RPMI7951 (cell line): ENCODE results near the gene PPM1F. TPM values are rescaled to one million over a fixed set of nuclear protein-coding genes. Genes with fewer than 3 reads are reported as not detected.
"Not testable (repeated sequence)": the region's sequence is repeated elsewhere in the genome, so short reads cannot be mapped to it uniquely, and the experiment has no call there.

Experiments used
- DNase-seq: peaks from one replicate; pipeline ENCODE4 v3.0.0-alpha.2; 2012; ENCODE audit warnings: low read depth
- total RNA-seq: library from RNA; depleted of rRNA; stranded (reverse); fragments of >200 nt; shearing (Covaris generic); gene quantifications from 2 replicates; pipeline ENCODE4 v1.2.3, GENCODE V29; 2014

The PPM1F gene
- total RNA-seq, 1 experiment from 2014 or later, result 13.5 TPM

DNA sequence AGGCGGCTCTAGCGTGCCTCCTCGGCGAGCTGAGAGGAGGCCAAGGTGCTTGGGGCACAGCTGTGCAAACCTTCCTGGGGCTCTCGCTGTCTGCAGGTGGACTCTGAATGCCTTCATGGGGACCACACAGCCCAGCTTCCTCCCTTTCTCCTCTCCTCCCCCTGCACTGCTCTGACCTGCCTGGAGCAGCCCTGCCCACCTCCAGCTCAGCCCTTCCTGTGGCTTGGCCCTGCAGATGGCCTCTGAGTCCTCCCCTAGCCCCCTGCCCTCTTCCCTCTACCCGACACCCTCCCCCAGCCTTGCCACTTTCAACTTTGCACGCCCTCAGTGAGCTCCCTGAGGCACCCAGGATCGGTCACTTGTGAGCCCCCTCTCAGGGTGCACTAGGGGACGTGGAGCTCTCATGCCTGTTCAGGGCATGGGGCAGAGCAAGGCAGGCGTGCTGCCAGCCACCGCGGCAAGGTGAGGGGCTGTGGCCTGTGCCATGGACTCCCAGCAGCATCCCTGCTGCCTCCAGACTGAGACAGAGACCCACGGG lies 31.4 kb downstream of the PPM1F start:
- DNase-seq, result no peak

DNA sequence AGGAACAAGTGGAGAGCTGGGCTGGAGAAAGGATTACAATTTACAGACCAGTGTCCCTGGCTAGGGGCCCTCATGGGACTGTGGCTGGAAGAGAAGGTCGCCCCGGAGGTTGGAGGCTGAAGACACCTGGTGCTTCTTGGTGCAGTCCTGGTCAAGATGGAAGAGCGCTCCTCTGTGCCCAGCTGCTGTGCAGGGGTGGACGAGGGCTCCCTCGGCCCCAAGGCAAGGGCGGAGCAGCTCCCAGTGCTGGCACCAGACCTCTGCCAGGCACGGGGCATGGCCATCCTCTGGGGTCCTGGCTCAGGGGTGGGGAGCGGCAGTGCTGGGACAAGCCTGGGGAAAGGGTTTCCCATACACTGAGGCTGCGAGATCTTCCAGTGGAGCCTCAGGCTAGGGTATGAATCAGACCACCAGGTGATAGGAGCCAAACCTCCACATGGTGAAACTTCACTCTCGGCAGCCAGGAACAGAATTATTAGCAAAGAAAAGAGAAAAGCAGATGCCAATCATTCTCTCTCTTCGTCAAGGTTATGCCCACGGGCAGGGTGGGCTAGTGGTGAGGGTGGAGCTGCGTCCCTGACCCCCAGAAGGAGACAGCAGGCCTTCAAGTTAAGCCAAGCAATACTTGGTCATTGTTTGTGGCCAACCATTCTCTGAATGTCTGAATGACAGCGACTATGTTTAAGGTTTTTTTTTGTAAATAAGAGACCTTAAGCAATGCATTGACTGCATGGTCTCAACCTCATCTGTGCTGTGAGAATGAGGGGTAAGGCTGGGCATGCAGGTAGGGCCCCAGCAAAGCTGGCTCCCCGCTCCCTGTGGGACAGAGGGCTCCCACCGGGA lies 32.1 kb downstream of the PPM1F start:
- no peak for DNase-seq

DNA sequence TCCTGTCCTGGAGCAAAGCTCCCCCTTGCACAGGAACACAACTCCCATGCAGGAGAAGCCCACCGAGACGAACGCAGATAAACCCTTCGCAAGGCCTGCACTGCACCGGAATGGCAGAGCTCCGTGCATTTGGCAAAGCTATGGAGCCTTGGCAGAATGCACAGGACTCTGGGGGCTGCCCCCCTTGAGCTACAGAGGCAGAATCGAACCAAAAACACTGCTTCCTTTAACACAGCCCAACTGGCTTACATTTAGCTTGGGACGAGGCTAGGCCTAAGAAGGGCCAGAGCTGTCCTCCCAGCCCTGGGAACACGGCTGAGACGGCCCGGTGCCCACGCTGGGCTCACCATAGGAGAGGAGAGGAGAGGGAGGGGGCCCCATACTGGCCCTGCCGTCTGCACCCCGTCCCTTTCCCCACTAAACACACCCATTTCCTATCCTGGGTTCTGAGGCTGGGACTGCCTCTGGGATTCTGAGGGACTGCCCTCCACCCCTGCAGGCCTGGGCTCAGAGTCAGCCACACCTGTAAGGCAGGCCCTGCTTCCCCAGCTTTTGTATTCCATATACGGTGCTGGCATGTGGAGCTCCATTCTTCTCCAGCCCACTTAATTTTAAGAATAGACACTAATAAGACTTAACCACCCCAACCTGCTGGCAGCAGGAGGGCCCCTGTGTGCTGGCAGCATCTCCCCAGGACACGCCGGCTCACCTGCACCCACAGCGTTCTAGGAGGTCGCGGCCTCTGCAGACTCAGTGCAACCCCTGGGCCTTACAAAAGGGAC lies 32.9 kb downstream of the PPM1F start:
- no peak for DNase-seq

DNA sequence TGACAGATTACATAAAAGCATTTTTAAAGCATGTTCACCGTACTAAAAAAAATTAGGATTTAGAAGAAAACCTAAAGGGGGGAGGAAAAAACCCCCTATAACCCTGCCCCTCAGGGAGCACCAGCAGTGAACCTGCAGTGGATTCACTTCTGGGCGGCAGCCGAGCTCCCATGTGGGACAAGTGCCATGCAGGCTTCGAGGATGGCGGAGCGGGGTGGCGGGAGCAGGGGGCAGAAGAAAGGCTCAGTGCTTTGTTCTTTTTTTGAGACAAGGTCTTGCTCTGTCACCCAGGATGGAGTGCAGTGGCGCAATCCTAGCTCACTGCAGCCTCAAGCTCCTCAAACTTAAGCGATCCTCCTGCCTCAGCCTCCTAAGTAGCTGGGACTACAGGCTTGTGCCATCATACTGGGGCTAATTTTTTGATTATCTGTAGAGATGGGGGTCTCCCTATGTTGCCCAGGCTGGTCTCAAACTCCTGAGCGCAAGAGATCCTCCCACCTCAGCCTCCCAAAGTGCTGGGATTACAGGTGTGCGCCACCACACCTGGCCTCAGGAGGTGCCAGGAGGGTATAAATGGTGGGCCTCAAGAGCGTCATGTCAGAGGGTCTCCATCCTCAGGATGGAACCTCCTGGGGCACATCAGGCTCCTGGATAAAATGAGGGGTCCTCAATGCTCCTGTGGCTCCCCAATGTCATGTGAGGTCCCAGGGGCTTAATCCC lies 34.0 kb downstream of the PPM1F start:
- no peak for DNase-seq

DNA sequence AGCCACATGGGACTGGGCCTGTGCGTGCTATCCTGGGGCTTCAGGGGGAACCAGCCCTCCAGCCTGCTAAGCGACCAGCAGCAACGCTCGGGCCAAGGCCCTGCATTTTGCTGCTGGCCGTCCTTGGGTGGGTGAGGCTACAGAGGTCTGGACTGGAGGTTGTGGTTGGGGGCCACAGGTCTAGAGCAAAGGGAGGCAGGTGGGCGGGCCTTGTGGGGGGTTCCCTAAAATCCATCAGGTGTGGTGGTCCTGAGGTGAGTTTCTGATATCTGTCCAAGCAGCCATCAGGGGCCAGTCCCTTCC lies 34.7 kb downstream of the PPM1F start:
- DNase-seq, result no peak

DNA sequence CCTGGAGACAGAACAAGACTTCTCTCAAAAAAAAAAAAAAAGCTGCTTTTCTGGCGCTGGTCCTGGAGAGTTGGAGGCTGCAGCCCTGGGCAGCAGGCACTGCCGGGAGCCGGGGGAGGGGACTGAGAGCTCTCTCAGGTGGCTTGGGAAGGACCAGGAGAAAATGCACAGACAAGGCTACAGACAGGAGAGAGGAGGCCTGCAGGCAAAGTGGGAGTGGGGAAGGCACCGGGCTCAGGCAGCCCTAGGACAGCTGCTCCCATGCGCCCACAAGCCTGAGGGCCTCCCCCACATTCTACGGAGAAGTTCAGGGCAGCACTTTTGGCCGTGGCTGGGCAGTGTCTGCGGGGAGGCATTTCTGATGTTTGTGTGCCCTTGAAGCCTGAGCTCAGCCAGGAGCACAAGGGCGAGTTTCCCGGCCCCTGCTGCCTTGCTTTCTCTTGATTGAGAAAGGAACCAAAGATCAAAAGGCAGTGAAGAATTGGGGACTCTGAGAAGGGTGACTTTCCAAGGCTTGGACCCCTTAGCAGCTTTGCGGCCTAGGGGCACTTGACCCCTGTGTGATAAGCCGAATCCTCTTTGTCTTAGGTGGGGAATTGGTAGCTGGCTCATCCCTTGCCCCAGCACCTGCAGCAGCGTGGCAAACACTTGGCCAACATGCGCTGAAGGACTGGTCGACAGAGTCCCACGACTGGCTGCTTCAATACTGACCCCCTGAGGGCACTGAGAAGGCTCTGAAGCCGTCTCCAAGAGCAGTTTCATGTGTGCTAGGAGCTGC lies 35.3 kb downstream of the PPM1F start:
- no peak for DNase-seq

DNA sequence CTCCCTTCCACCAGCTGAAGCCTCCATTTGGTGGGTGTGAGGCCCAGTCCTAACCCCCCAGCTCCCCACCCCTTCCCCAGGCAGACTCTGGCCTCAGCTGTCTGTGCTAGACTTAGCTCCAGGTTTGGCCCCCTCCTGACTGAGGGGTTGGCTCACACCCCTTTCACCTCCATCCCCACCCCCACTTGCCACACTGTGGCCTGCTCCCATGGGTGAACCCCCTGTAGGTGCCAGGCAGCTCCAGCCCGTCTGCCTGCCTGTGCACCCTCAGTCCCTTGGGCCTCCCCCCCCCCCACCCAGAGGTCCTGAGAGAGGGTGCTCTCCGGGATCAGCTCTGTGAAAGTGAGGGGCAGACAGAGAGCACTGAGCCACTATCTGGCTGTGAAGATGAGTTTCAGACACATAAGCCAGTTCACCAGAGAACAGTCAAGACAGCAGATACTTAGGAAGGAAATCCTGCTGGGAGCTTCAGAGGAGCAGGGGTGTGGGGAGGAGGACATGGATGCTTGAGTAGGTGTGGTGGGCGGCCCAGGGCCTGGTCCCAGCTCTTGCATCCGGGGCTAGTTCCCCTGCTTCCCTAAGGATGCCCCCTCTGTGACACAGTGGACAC lies 36.2 kb downstream of the PPM1F start:
- DNase-seq, result no peak

DNA sequence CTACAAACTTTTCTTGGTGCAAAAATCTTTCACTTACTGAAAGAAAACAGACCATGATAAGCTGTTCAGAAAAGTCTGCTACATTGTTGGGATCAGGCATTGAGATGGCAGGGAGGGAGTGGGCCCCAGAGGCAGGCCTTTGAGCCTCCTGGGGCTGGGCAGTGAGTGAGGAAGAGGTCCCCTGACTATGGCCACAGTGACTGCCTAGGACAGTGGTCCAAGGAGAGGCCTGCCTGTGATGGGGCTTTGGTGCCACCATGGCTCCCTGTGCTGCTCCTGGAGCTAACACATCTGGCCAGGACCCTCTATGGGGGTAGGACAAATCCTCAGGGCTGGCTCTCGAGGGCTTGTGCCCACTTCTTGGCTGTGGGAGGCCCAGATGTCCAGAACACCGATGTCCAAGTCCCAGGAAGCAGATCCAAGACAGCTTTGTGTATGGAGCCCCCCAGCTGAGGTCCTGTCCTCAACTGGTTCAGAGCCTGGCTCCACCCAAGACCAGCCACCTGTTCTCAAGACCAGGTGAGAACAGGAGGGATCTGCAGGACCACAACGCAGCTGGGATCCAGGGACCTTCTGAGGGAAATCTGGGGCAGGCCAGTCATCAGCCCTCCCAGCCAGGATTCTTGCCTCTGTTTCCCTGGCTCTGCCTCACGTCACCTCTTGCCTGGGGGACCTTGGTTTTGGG lies 36.9 kb downstream of the PPM1F start:
- no peak for DNase-seq

DNA sequence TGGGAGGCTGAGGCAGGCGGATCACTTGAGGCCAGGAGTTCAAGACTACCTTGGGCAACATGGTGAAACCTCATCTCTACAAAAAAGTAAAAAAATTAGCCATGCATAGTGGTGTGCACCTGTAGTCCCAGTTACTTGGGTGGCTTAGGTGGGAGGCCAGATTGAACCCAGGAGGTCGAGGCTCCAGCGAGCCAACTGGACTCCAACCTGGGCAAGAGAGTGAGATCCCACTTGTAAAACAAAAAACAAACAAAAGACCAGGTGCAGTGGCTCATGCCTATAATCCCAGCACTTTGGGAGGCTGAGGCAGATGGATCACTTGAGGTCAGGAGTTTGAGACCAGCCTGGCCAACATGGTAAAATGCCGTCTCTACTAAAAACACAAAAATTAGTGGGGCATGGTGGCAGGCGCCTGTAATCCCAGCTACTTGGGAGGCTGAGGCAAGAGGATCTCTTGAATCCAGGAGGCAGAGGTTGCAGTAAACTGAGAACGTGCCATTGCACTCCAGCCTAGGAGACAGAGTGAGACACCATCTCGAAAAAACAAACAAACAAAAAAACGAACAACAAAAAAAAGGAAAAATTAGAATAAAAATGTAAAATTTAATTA lies 38.5 kb downstream of the PPM1F start:
- DNase-seq, result not testable (repeated sequence)

DNA sequence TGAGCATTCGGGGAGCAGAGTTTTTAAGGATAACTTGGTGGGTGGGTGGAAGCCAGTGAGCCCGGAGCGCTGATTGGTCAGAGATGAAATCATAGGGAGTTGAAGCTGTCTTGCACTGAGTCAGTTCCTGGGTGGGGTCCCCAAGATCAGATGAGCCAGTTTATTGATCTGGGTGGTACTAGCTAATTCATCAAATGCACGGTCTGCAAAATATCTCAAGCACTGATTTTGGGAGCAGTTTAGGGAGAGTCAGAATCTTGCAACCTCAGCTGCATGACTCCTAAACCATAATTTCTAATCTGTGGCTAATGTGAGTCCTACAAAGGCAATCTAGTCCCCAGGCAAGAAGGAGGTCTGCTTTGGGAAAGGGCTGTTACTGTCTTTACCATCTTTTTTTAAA lies 42.3 kb downstream of the PPM1F start:
- DNase-seq, result not testable (repeated sequence)

DNA sequence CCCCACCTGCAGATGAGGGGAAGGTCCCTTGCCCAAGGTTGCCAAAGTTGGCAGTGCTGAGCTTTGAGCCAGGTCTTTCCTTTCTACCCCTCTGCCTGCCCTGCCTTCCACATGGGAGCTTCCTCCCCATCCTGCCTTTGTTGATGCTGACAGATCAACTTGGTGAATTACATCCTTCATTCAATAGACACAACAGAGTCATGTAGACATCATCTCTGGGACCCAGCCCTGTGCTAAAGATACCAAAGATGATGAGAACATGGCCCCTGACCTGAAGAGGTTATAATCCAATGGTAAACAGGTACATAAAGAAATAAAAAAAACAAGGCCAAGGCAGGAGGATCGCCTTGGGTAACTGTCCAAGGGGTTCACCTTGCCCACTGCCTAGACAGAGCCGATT lies 42.8 kb downstream of the PPM1F start:
- no peak for DNase-seq

DNA sequence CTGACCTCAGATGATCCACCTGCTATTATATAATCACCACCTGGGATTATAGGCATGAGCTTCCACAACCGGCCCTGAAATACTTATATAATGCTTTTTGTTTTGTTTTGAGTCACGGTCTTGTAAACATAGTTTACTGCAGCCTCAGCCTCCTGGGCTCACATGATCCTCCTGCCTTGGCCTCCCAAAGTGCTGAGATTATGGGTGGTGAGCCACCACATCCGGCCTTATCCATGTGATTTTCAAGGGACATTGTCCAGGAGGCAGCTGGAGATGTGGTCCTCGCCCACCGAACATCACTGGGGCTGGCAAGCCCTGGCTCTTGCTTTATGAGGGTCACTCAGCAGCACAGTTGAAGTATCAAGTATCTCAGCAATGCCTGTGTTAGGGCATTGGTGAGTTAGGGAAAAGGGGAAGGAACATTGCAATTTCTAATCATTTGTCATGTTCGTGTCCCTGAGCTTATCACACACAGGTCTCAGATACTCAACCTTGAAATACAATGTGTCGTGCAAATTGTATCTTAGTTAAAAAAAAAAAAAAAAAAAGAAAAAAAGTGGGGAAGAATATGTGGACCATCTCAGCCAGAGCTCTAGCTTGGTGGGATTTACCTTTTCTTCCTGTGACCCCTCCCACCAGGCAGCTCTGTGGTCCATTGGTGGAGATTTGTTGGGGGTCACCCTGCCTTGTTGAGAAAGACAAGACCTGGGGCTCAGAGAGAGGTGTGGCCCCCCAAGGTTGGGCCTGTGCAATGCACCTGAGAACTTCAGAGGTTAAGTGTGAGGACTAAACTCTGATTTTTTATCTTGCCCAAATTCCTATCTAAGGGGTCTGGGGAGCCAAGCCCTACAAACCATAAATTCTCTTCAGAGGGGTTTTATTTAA lies 44.8 kb downstream of the PPM1F start:
- DNase-seq, result no peak

DNA sequence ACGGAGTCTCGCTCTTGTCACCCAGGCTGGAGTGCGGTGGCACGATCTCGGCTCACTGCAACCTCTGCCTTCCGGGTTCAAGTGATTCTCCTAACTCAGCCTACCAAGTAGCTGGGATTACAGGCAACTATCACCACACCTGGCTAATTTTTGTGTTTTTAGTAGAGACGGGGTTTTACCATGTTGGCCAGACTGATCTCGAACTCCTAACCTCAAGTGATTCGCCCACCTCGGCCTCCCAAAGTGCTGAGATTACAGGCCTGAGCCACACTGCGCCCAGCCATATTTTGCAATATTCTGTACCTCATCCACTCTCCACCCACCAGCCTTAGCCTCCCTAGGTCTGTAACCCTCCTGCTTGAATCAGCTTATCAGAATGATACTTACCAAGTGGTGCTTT lies 47.4 kb downstream of the PPM1F start:
- not testable (repeated sequence) for DNase-seq

DNA sequence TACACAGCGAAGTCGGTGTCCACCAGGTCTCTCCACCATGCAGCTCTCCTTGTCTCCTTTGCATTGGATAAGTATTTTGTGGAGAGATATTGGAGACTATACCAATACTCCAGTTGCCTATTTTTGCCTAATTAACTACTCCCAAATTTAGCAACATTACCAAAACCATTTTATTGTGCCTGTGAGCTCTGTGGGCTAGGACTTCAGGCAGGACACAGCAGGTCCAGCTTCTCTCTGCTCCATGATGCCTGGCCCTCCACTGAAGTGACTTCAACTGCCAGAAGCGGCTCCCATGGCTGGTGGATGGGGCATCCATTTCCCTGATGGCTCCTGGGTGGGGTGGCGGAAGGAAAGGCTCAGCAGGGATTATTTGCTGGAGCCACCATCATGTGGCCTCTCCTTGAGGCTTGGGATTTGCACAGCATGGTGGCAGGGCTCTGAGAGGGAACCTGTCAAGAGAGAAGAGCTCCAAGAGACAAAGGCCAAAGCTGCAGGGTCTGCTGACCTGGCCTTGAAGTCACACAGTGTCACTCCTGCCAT lies 48.3 kb downstream of the PPM1F start:
- DNase-seq, result no peak

DNA sequence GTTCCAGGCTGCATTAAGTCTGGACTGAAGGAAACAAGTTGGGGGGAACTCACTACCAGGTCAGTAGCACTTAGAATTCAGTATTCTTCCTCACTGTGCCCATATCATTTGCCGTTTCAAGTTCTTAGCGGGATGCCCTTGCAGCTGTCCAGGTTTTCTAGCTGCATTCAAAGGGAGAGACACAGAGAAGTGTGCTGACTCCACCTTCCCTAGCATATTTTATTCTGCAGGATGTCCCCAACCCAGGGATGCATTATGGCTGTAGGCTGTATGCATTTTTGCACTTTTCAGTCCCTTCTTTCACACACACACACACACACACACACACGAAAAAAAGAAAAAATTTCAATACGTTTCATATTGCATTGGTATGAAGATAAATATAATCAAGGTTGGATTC lies 49.4 kb downstream of the PPM1F start:
- DNase-seq, result no peak

DNA sequence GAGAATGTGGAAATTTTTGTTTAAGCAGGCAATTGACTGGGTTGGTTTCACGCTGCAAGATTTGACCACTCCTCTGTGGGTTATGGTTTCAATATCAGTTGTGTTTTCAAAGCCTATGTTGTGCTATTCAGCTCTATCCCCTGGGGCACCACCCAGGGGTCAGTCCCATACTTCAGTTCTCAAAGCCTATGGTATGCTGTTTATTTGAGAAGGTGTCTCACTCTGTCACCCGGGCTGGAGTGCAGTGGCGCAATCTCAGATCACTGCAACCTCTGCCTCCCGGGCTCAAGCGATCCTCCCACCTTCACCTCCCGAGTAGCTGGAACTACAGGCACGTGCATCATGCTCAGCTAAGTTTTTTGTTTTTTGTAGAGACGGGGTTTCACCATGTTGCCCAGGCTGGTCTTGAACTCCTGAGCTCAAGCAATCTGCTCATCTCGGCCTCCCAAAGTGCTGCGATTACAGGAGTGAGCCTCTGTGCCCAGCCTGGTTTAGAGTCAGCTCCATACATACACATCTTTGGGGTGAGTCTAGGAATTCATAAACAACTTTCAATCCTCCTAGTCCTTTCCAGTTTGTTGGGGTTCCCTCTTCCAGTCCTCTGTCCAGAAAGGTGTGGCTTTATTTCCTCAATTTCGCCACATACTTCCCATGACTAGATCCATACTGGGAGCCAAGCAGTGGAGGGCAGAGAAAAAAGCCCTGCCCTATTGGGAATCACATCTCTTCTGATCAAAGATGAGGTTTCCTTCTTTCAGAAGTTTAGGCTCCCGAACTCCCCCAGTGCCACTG lies 50.2 kb downstream of the PPM1F start:
- DNase-seq, result no peak

DNA sequence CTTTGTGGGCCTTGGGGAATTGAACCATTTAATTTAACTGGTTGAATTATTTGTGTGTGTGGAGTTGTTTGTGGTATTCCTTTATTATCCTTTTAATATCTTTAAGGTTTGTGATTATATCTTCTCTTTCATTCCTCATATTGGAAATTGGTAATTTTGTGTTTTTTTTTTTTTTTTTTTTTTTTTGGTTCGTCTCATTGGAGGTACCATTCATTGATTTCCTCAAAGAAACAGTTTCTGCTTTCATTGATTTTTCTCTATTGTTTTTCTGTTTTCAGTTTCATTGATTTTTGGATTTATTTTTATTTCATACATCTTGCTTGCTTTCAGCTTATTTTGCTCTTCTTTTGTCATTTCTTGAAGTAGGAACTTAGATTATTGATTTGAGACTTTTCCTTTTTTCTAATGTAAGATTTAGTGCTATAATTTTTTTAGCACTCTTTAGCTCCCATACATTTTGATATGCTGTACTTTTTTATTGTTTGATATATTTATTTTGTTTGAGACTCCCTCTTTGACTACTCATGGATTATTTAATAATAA lies 54.2 kb downstream of the PPM1F start:
- DNase-seq, result no peak
